Measurements from ENCODE around the gene RDH5. TPM values are rescaled to one million over a fixed set of nuclear protein-coding genes. Genes with fewer than 3 reads are reported as not detected.

The RDH5 gene
- total RNA-seq, 1 donor from 2014 or later: 10.6 TPM

GRCh38 chr12:55716582-55716957, 3.6 kb upstream of the RDH5 start:
- H3K27ac ChIP-seq: peak overlapping the region; percentile 94
- peaks cover 60% of the 10 kb centered on the region for H3K4me1 ChIP-seq
- no peak for DNase-seq (ENCODE audit: extremely low spot score in 2 of 2)
- H3K36me3 ChIP-seq: no peaks in the 10 kb centered on the region
- intact Hi-C loops (cut with DNase I): no loop called here
- TF ChIP-seq POLR2A (IDR thresholded peaks at IDR 0.05): no peak
- TF ChIP-seq, protein P1, sequence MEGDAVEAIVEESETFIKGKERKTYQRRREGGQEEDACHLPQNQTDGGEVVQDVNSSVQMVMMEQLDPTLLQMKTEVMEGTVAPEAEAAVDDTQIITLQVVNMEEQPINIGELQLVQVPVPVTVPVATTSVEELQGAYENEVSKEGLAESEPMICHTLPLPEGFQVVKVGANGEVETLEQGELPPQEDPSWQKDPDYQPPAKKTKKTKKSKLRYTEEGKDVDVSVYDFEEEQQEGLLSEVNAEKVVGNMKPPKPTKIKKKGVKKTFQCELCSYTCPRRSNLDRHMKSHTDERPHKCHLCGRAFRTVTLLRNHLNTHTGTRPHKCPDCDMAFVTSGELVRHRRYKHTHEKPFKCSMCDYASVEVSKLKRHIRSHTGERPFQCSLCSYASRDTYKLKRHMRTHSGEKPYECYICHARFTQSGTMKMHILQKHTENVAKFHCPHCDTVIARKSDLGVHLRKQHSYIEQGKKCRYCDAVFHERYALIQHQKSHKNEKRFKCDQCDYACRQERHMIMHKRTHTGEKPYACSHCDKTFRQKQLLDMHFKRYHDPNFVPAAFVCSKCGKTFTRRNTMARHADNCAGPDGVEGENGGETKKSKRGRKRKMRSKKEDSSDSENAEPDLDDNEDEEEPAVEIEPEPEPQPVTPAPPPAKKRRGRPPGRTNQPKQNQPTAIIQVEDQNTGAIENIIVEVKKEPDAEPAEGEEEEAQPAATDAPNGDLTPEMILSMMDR (IDR thresholded peaks at IDR 0.05): no peak
- H3K27me3 ChIP-seq: no peaks in the 10 kb centered on the region
- H3K9me3 ChIP-seq: no peaks in the 10 kb centered on the region
- peak overlapping the region; percentile 76 to 91 for H3K4me3 ChIP-seq

- H3K4me1 ChIP-seq: peaks cover 60% of the 10 kb centered on the region
- no peaks in the 10 kb centered on the region for H3K36me3 ChIP-seq
- intact Hi-C loops (cut with DNase I): no loop called here
- H3K27ac ChIP-seq: peak overlapping the region; percentile 94
- H3K27me3 ChIP-seq: no peaks in the 10 kb centered on the region
- TF ChIP-seq POLR2A (IDR thresholded peaks at IDR 0.05) (no peak), POLR2AphosphoS5 (IDR thresholded peaks at IDR 0.05; ENCODE audit: insufficient read depth in 1 of 2, low read depth in 1 of 2) (no peak)
- TF ChIP-seq, protein P1 (IDR thresholded peaks at IDR 0.05): no peak
- H3K9me3 ChIP-seq: no peaks in the 10 kb centered on the region
- DNase-seq (ENCODE audit: extremely low spot score in 2 of 2): no peak
- peak overlapping the region; percentile 76 to 91 for H3K4me3 ChIP-seq
Observed at GRCh38 chr12:55717011-55718007, 2.9 kb upstream of the RDH5 start.

GRCh38 chr12:55718015-55718414, 2.2 kb upstream of the RDH5 start:
- no peaks in the 10 kb centered on the region for H3K9me3 ChIP-seq
- intact Hi-C loops (cut with DNase I): no loop called here
- peak overlapping the region; percentile 94 for H3K27ac ChIP-seq
- H3K36me3 ChIP-seq: no peaks in the 10 kb centered on the region
- H3K4me1 ChIP-seq: peaks cover 60% of the 10 kb centered on the region
- no peak for DNase-seq (ENCODE audit: extremely low spot score in 2 of 2)
- TF ChIP-seq POLR2AphosphoS5 (IDR thresholded peaks at IDR 0.05; ENCODE audit: insufficient read depth in 1 of 2, low read depth in 1 of 2): no peak
- no peak for TF ChIP-seq POLR2A (IDR thresholded peaks at IDR 0.05)
- TF ChIP-seq, protein P1 (IDR thresholded peaks at IDR 0.05): no peak
- H3K27me3 ChIP-seq: no peaks in the 10 kb centered on the region
- H3K4me3 ChIP-seq: no peak overlapping the region

GRCh38 chr12:55718624-55719275, 1.4 kb upstream of the RDH5 start:
- Histone ChIP-seq H3K27ac (peak overlapping the region; percentile 94), H3K9me3 (no peaks in the 10 kb centered on the region), H3K4me3 (no peak overlapping the region), H3K36me3 (no peaks in the 10 kb centered on the region), H3K4me1 (peaks cover 60% of the 10 kb centered on the region), H3K27me3 (no peaks in the 10 kb centered on the region)
- TF ChIP-seq POLR2A (IDR thresholded peaks at IDR 0.05) (no peak), POLR2AphosphoS5 (IDR thresholded peaks at IDR 0.05; ENCODE audit: insufficient read depth in 1 of 2, low read depth in 1 of 2) (no peak)
- TF ChIP-seq, protein P1 (IDR thresholded peaks at IDR 0.05): no peak
- intact Hi-C loops (cut with DNase I): no loop called here
- DNase-seq (ENCODE audit: extremely low spot score in 2 of 2): no peak

Data from vagina (tissue), 2 donors.